ENCODE results near the gene GMDS. TPM values are rescaled to one million over a fixed set of nuclear protein-coding genes. Genes with fewer than 3 reads are reported as not detected.

The GMDS gene
- total RNA-seq, 3 donors from 2014 or later (not counting 1 experiment from before 2014, with no cell fraction given) = 23.6 to 31.0 (median 26.4) TPM

DNA sequence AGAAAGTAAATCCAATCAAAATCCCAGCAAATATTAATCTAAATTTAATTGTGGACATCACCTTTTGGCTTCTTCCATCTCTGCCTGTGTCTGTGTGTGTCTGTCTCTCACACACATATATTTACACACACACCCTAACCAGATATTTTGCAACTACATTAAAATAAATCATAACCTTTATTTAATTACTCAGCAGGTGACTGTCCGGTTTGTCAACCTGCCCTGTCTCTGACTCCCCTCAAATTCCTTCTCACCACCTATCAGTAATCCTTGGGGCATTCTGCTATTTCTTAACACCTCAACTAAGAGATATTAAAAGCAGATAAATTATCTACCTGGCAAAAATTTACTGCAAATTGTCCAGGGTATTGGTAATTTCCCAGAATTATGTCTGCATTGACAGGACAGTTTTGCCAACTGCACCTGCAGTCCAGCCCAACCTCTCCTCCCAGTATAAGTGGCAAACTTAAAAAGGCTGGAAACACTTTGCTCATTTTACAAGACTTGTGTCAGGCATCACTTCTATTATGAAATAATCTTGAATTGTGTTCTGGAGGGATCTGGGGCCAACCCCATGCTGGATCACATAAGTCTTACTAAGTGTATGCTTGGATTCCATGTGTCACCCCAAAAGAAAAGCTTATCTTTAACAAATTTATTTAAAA is 216.1 kb downstream of the GMDS start:
- H3K36me3 Mint-ChIP-seq = no peaks in the 10 kb centered on the region
- Histone ChIP-seq H3K9me3 (ENCODE audit: control insufficient read depth, insufficient read depth, low read length) (no peaks in the 10 kb centered on the region), H3K36me3 (ENCODE audit: control insufficient read depth, insufficient read depth, low read length) (no peaks in the 10 kb centered on the region), H3K4me3 (ENCODE audit: low read length) (no peak overlapping the region), H3K4me1 (ENCODE audit: control insufficient read depth, insufficient read depth, low read length) (no peaks in the 10 kb centered on the region), H3K27me3 (ENCODE audit: control insufficient read depth, insufficient read depth, low read length) (no peaks in the 10 kb centered on the region), H3K27ac (ENCODE audit: low read length) (no peak overlapping the region)
- DNase-seq (no peak), ATAC-seq (no peak)
- peaks cover 0 to 2% of the 10 kb centered on the region in 2 donors for H3K27me3 Mint-ChIP-seq (ENCODE audit: low read depth in 2 of 2)
- TF ChIP-seq, protein P1, sequence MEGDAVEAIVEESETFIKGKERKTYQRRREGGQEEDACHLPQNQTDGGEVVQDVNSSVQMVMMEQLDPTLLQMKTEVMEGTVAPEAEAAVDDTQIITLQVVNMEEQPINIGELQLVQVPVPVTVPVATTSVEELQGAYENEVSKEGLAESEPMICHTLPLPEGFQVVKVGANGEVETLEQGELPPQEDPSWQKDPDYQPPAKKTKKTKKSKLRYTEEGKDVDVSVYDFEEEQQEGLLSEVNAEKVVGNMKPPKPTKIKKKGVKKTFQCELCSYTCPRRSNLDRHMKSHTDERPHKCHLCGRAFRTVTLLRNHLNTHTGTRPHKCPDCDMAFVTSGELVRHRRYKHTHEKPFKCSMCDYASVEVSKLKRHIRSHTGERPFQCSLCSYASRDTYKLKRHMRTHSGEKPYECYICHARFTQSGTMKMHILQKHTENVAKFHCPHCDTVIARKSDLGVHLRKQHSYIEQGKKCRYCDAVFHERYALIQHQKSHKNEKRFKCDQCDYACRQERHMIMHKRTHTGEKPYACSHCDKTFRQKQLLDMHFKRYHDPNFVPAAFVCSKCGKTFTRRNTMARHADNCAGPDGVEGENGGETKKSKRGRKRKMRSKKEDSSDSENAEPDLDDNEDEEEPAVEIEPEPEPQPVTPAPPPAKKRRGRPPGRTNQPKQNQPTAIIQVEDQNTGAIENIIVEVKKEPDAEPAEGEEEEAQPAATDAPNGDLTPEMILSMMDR (IDR thresholded peaks at IDR 0.05) = no peak
- 89% methylated on average over 1 of the region's 1 CpG for WGBS (ENCODE audit: insufficient coverage)
- intact Hi-C loops (cut with micrococcal nuclease) = no loop called here
- no peak overlapping the region for H3K27ac Mint-ChIP-seq
- no peaks in the 10 kb centered on the region for H3K9me3 Mint-ChIP-seq
- no peak overlapping the region for H3K4me3 Mint-ChIP-seq
- H3K4me1 Mint-ChIP-seq = peaks cover 8 to 16% of the 10 kb centered on the region in 2 donors

DNA sequence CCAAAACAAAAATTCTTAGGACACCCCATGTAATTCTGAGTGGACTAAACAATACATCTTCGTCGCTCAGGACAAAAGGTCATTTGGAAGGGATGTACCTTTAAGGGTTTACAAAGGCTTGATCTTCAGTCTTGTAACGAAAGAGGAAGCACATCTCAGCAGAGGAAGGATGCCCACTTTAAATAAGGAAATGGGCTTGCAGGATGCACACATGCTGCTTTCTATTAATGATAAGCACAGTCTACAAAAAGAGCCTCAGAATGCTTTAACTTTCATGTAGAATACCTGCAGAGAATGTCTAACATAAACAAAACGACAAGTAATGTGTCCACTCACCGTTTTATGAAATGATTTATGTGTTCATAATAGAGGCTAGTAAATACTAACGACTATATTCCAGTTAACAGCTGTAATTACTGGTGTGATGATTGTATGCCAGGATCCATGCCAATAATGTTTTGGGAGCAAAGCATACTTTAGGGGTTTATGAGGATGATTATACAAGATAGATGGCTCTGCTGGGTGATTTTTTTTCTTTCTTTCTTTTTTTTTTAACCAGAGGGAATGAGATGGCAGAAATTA is 216.9 kb downstream of the GMDS start:
- Histone ChIP-seq H3K27ac (ENCODE audit: low read length) (no peak overlapping the region), H3K4me3 (ENCODE audit: low read length) (no peak overlapping the region), H3K27me3 (ENCODE audit: control insufficient read depth, insufficient read depth, low read length) (no peaks in the 10 kb centered on the region), H3K9me3 (ENCODE audit: control insufficient read depth, insufficient read depth, low read length) (no peaks in the 10 kb centered on the region), H3K4me1 (ENCODE audit: control insufficient read depth, insufficient read depth, low read length) (no peaks in the 10 kb centered on the region), H3K36me3 (ENCODE audit: control insufficient read depth, insufficient read depth, low read length) (no peaks in the 10 kb centered on the region)
- WGBS (ENCODE audit: insufficient coverage) = 27% methylated on average over 4 of the region's 6 CpGs
- DNase-seq (no peak), ATAC-seq (no peak)
- Mint-ChIP-seq H3K9me3 (no peaks in the 10 kb centered on the region), H3K27ac (no peak overlapping the region), H3K4me1 (peaks cover 8 to 21% of the 10 kb centered on the region in 2 donors), H3K36me3 (no peaks in the 10 kb centered on the region), H3K27me3 (ENCODE audit: low read depth in 2 of 2) (peaks cover 0 to 2% of the 10 kb centered on the region in 2 donors), H3K4me3 (no peak overlapping the region)
- TF ChIP-seq, protein P1 (IDR thresholded peaks at IDR 0.05) = no peak
- intact Hi-C loops (cut with micrococcal nuclease) = no loop called here

DNA sequence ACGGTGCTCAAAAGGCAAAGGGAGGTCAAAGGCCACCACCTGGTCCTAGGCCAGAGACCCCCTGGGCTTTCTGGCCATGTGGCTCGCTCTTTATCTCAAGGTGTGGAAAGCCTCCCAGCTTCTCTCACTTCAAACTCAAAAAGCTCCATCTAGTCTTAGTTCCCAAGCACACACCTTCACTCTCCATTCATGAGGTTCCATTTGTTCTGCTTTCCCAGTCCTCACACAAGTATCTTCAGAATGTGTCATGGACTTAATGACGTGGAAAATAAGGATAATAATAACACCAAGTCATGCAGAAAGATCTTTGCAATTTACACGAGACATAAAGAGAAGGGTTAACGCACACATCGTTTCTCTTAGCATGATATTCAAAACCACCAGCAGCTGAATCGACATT is 219.3 kb downstream of the GMDS start:
- WGBS (ENCODE audit: insufficient coverage) = 94% methylated on average over 6 of the region's 7 CpGs
- H3K4me3 Mint-ChIP-seq = no peak overlapping the region
- intact Hi-C loops (cut with micrococcal nuclease) = no loop called here

More for the DNA sequence above, 219.3 kb downstream of the GMDS start:
- no peak overlapping the region for H3K27ac Mint-ChIP-seq
- H3K9me3 Mint-ChIP-seq = no peaks in the 10 kb centered on the region
- no peaks in the 10 kb centered on the region for H3K4me1 ChIP-seq (ENCODE audit: control insufficient read depth, insufficient read depth, low read length)
- H3K36me3 ChIP-seq (ENCODE audit: control insufficient read depth, insufficient read depth, low read length) = no peaks in the 10 kb centered on the region
- H3K36me3 Mint-ChIP-seq = no peaks in the 10 kb centered on the region
- TF ChIP-seq, protein P1 (IDR thresholded peaks at IDR 0.05) = no peak
- ATAC-seq (no peak), DNase-seq (no peak)
- H3K4me1 Mint-ChIP-seq = peaks cover 8 to 25% of the 10 kb centered on the region in 2 donors
- no peak overlapping the region for H3K27ac ChIP-seq (ENCODE audit: low read length)
- peaks cover 0 to 2% of the 10 kb centered on the region in 2 donors for H3K27me3 Mint-ChIP-seq (ENCODE audit: low read depth in 2 of 2)
- H3K9me3 ChIP-seq (ENCODE audit: control insufficient read depth, insufficient read depth, low read length) = no peaks in the 10 kb centered on the region
- H3K4me3 ChIP-seq (ENCODE audit: low read length) = no peak overlapping the region
- H3K27me3 ChIP-seq (ENCODE audit: control insufficient read depth, insufficient read depth, low read length) = no peaks in the 10 kb centered on the region
